NCI-H1436 (cell line): ENCODE results near the gene SOWAHA.

Source experiments
- DNase-seq: peaks from one replicate; lab custom pipeline; 2025; lab: John Stamatoyannopoulos, UW

Gene SOWAHA

DNA sequence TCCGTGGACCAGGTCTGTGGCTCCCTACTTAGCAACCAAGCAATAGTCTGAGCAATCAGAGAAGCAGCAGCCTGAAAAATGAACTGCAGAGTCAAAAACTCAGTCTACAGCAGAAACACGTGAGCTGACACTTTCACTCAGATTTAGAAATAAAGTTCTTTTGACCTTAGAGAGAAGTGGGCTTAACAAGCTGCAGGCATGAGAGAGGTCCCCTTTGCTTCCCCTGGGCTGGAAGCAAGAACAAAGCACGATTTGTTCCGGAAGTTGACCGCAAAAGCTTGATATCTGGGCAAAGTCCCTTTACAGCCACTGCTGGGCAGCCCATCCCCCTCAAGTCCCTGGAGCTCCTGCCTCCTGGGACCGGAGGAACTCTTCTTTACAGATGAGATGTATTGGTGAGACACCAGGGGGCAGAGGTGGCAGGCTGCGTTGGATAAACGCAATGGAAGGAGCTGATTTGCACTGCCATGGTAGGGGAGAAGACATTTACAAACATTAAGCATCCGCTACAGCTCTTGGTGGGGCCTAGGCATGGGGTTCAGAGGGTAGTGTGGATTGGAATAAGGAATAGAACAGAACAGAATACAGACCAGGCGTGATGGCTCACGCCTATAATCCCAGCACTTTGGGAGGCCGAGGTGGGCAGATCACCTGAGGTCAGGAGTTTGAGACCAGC is 5.8 kb upstream of the SOWAHA start:
- DNase-seq, result peak; percentile 12

DNA sequence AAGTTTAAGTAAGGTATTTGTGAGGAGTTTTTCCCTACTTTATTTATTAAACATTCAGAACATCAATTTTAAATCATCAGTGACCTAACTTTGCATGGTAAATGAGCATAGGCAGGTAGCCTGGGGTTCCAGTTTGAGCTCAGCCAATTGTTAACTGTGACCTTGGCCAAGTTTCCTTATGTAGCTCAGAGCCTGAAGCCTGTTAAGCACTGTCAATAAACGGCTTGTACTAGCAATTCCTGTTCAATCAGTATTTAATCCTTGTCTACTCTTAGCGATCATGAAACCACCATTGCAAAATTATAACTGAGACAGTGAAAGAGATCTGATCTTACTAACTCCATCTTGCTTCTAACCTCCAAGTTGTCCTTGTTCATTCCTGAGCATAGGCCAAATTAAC is 4.7 kb upstream of the SOWAHA start:
- DNase-seq, result no peak

DNA sequence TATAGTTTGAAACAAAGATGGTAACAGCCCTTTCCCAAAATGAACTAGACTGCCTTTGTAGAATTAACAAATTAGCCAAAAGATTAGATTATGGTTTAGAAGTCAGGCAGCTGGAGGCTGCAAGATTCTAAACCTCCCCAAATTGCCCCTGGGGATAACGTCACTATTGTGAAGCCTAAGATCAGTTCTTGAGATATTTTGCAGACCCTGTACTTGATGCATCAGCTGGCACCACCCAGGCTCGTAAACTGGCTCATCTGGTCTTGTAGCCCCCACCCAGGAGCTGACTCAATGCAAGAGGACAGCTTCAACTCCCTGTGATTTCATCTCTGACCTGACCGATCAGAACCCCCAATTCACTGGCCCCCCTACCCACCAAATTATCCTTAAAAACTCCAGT is 4.2 kb upstream of the SOWAHA start:
- no peak for DNase-seq

- DNase-seq, result no peak
Observed at GRCh38 chr5:132810605-132811004, 2.5 kb upstream of the SOWAHA start.

GRCh38 chr5:132812123-132812765 is 858 bp upstream of the SOWAHA start:
- DNase-seq, result no peak

DNA sequence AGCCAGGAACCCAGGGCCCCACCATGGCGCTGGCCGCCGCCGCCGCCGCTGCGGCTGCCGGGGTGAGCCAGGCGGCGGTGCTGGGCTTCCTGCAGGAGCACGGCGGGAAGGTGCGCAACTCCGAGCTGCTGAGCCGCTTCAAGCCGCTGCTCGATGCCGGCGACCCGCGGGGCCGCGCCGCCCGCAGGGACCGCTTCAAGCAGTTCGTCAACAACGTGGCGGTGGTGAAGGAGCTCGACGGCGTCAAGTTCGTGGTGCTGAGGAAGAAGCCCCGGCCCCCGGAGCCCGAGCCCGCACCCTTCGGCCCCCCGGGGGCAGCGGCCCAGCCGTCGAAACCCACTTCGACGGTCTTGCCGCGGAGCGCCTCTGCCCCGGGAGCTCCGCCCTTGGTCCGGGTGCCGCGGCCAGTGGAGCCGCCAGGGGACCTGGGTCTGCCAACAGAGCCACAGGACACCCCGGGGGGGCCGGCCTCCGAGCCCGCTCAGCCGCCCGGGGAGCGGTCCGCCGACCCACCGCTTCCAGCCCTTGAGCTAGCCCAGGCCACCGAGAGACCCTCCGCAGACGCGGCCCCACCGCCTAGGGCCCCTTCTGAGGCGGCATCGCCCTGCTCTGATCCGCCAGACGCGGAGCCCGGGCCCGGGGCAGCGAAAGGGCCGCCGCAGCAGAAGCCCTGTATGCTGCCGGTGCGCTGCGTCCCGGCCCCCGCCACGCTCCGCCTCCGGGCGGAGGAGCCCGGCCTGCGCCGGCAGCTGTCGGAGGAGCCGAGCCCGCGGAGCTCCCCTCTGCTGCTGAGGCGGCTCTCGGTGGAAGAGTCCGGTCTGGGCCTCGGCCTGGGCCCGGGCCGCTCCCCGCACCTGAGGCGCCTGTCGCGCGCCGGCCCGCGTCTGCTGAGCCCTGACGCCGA is 749 bp downstream of the SOWAHA start:
- DNase-seq, result peak; percentile 14

- no peak for DNase-seq
Observed at GRCh38 chr5:132814503-132815294, 1.6 kb downstream of the SOWAHA start.

DNA sequence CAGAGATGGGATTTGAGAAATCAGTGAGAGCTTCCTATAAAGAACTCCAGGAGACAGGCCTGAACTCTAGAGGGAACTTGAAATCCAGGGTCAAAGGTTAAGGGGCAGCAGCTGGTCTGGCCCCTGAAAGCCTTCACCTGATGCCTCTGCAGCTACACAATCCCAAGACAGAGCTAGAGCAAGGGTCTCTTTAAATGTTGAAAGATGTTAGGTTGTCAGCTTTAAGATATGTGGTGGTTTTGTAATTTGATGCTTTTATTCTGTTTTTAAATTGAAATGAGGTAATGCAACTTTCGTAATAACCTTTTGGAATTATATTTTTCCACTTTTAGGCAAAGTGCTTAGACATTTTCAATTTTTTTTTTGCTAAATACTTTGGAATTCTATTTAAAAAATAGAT is 2.4 kb downstream of the SOWAHA start:
- no peak for DNase-seq

GRCh38 chr5:132816083-132816482 is 3.0 kb downstream of the SOWAHA start:
- DNase-seq, result no peak

DNA sequence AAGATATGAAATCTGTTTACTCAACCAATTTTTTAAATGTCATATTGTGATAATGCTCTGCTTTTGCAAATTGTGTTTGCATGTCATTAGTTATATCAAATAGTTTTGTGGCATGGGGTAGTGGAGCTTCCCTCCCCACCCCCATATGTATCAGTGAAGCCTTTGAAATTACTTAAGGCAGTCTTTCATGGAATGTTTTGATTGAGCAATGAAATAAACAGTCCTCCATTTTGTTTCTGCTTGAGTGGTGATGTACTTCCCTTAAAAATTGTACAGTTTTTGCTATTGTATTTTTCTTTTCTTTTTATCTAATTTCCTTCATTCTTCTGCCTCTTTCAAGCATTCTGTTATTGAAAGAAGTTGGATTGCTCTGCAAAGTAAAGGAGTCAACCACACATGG is 3.5 kb downstream of the SOWAHA start:
- no peak for DNase-seq

DNA sequence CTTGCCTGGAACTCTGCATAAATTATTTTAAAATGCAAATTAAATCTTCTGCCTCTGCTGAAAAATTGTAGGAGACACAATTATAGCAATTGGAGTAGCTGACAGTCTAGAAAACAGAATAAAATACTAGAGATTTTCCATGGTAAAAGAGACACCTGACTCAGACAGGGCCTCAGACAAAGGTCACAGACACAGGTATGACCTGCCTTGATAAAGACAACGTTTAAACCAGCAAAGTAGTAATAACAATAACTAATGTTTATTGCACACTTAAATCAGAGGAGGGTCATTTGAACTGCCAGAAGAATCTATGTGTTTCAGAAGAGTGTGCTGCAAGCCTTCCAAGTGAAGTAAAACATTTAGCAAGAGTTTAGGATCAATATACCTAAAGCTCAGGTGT is 3.9 kb downstream of the SOWAHA start:
- no peak for DNase-seq

- DNase-seq, result no peak
Observed at GRCh38 chr5:132819468-132819867, 6.4 kb downstream of the SOWAHA start.

GRCh38 chr5:132820162-132820754 is 7.2 kb downstream of the SOWAHA start:
- peak; percentile 84 for DNase-seq

DNA sequence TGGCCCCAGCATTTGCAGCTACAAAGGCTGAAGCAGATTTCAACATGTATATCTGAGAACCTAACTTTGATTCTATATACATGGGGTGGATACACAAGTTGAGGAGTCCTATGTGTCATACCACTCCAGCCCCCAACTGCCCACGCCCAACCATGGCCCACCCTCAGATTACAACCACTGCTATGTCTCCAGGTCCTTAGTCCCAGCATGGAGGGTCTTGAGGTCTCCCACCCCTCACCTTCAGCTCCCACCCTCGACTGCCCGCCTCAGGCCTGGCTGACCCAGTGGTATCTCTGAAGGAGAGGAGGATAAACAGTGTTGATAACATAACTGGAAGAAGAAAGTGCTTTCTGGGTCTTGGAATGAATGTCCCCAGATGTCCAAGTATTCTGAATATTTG is 8.2 kb downstream of the SOWAHA start:
- DNase-seq, result no peak

- peak; percentile 7 for DNase-seq
Observed at GRCh38 chr5:132821791-132822190, 8.7 kb downstream of the SOWAHA start.

DNA sequence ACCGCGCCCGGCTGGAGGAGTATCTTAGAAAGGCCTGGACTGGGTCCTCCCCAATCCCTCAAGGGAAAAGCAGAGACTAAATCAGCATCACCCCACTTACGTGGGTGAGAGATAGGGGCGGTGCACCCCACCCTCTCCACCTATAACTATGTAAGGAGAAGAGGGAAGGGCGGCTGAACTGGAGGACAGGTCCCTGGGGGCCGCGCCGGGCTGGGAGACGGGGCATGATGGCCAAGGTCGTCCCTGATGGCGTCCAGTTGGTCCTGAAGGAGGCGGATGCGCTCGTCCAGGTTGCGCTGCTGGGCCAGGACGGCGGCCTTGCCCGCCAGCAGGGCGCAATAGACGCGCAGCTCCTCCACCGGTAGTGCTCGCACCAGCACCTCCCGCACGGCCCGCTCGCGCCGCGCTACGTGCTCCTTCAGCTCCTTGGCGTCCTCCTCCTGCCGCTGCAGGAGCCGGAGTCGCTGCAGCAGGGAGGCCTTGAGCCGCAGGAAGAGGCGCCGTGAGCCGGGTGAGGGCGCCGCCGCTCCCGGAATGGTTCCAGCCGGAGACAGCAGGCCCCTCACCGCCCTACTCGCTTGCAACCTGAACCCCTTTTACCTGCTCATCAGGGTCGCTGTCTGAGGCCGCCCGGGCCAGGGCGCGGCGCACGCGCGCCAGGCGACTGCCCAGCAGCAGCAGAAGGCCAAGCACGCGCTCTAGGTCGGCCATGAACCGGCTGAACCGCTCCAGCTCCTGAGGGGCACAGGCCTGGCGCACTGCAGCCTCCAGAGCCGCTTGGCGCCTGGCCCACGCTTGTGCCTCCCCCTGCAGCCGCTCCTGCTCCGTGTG is 9.8 kb downstream of the SOWAHA start:
- no peak for DNase-seq

- no peak for DNase-seq
Observed at GRCh38 chr5:132823481-132824050, 10.5 kb downstream of the SOWAHA start.

GRCh38 chr5:132824426-132824825 is 11.3 kb downstream of the SOWAHA start:
- no peak for DNase-seq

DNA sequence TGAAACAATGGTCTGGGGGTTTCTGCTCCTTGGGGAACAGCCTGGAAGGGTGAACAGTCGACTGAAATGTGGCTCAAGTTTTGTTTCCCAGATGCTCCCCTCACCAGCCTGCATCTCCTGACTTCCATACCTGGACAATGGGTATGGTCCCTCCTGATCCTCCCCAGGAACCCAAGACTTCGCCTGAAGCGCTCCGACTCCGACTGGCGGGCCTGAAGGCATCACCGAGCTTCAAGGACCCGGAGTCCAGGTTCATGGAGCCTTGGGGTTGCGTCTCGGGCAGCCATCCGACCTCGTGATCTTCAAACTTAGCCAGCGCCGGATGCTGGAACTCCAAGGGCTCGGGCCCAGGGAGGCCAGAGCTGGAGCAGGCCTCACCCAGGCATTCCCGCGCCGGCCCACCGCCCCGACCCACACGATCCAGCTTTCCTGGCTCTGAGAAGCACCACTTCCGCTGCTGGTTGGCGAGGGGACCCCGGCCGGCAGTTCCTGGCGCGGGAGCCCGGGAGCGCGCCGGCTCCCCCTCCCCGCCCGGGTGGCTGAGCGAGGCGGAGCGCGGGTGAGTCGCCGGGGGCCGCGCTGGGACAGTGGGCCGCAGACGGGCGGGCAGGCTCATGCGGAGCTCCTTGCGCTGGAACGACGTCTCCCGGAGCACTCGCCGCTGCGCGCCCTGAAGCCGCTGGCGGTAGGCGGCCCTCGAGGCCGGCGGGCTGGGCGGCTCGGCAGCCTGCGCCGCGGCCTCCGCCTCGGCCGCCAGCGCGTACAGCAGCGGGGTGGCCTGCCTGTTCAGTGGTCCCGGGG is 12.1 kb downstream of the SOWAHA start:
- no peak for DNase-seq
